Stomach (tissue), 9 donors: Measurements from ENCODE around the gene SGK1. TPM values are rescaled to one million over a fixed set of nuclear protein-coding genes. Genes with fewer than 3 reads are reported as not detected.
A peak's percentile ranks its signal among the peaks of the same experiment; 100 is the strongest.
"Not testable (repeated sequence)": the region's sequence is repeated elsewhere in the genome, so short reads cannot be mapped to it uniquely, and the experiment has no call there.

Experiments
- DNase-seq, 2 donors: peaks; one replicate each; pipeline versions ENCODE4 v3.0.0 to v3.0.0-alpha.2; 2013 to 2019
- H3K27ac ChIP-seq, 5 donors: fragments of 200-600 bp in 4 of 5; sonication (generic) in 4 of 5; one replicate each; pipeline ENCODE4 v1.5.1; 2013 to 2019; ENCODE audit warnings: mild to moderate bottlenecking in 1 of 5, moderate library complexity in 1 of 5
- H3K27me3 ChIP-seq, 3 donors: fragments of 200-600 bp; sonication (generic); one replicate each; pipeline ENCODE4 v1.5.1; 2017 to 2019; ENCODE audit warnings: mixed run types in 1 of 3
- H3K36me3 ChIP-seq, 4 donors: fragments of 200-600 bp; sonication (generic); 1 replicate in 3 of 4; 2 replicates in 1 of 4; pipeline ENCODE4 v1.5.1; 2016 to 2019
- H3K4me1 ChIP-seq, 4 donors: fragments of 200-600 bp; sonication (generic); one replicate each; pipeline ENCODE4 v1.5.1; 2016 to 2019
- H3K4me3 ChIP-seq, 4 donors: fragments of 200-600 bp; sonication (generic) in 3 of 4; one replicate each; pipeline ENCODE4 v1.5.1; 2016 to 2019; ENCODE audit warnings: mild to moderate bottlenecking in 1 of 4
- H3K9me3 ChIP-seq, 4 donors: fragments of 200-600 bp; sonication (generic); one replicate each; pipeline ENCODE4 v1.5.1; 2016 to 2019
- CTCF ChIP-seq, 7 experiments: fragments of 450-650 bp in 4 of 7; fragments of 200-600 bp in 3 of 7; sonication (generic) in 3 of 7; IDR thresholded peaks; one replicate each; pipeline ENCODE4 v1.5.1; 2016 to 2019; ENCODE audit warnings: antibody characterized with exemption in 7 of 7, control low read depth in 2 of 7, mild to moderate bottlenecking in 1 of 7
- EP300 ChIP-seq: sonication (generic); formaldehyde crosslinking; IDR thresholded peaks from one replicate; pipeline ENCODE4 v1.6.1; 2017; ENCODE audit warnings: antibody characterized with exemption
- POLR2A ChIP-seq, 4 donors: fragments of 450-650 bp; IDR thresholded peaks; one replicate each; pipeline ENCODE4 v1.6.1; 2016; ENCODE audit warnings: antibody characterized with exemption in 4 of 4, control low read depth in 2 of 4, mild to moderate bottlenecking in 1 of 4, moderate library complexity in 1 of 4
- POLR2AphosphoS5 ChIP-seq, 3 donors: sonication (generic); formaldehyde crosslinking; IDR thresholded peaks; one replicate each; pipeline ENCODE4 v1.6.1; 2016; ENCODE audit warnings: antibody characterized with exemption in 3 of 3
- WGBS, 5 donors: extraction: QIAGEN DNeasy Blood & Tissue Kit in 3 of 5; methylation state at CpG; one replicate each; pipeline versions ENCODE4 v1.1.5 to v1.1.7; 2013 to 2018; 5-methylcytosine and 5-hydroxymethylcytosine counted together
- intact Hi-C: fragments of 100-400 bp; cut with DNase I; formaldehyde crosslinking; loops from one replicate; pipeline ENCODE4 v1.15.1; 2023; ENCODE audit warnings: low total_unique reads
- polyA plus RNA-seq, 3 donors: library from polyadenylated mRNA; stranded (reverse); fragments of 200-250 nt; gene quantifications; one replicate each; pipeline ENCODE4 v1.2.3, GENCODE V29; 2013
- total RNA-seq, 5 donors: library from RNA; depleted of rRNA; stranded (reverse); fragments of >200 nt; gene quantifications; one replicate each; pipeline versions ENCODE4 v1.1.0 to v1.2.3, GENCODE V29; 2014 to 2016
- donor health status: healthy with polysubstance abuse.
- donor health status: Bipolar disorder and iron deficiency.
- donor health status: healthy.

The SGK1 gene
- total and polyA plus RNA-seq, 8 donors: 72.3 to 347 (median 154) TPM

GRCh38 chr6:134195985-134196384, 121.9 kb downstream of the SGK1 start:
- intact Hi-C loops: no loop called here
- WGBS, 5 donors: 84 to 91% (median 89%) methylated on average over 3 of the region's 3 CpGs
- no peak for DNase-seq

GRCh38 chr6:134195164-134195906, 122.6 kb downstream of the SGK1 start:
- no peaks in the 10 kb centered on the region for H3K27me3 ChIP-seq
- no peaks in the 10 kb centered on the region for H3K36me3 ChIP-seq
- no peaks in the 10 kb centered on the region for H3K9me3 ChIP-seq
- peak overlapping the region in 1 of 5 donors; percentile 7 for H3K27ac ChIP-seq
- peaks cover 0 to 7% (median 0%) of the 10 kb centered on the region in 4 donors for H3K4me1 ChIP-seq
- peak in 1 of 2 donors; percentile 87 for DNase-seq
- no peak for TF ChIP-seq POLR2AphosphoS5 (IDR thresholded peaks at IDR 0.05)
- H3K4me3 ChIP-seq: no peak overlapping the region
- WGBS, 5 donors: 60 to 78% (median 74%) methylated on average over 3 of the region's 3 CpGs
- intact Hi-C loops: no loop called here

More at GRCh38 chr6:134195985-134196384, 121.9 kb downstream of the SGK1 start:
- Histone ChIP-seq H3K27me3 (no peaks in the 10 kb centered on the region), H3K36me3 (no peaks in the 10 kb centered on the region), H3K9me3 (no peaks in the 10 kb centered on the region), H3K4me3 (no peak overlapping the region), H3K27ac (no peak overlapping the region), H3K4me1 (peaks cover 0 to 10% (median 2%) of the 10 kb centered on the region in 4 donors)
- no peak for TF ChIP-seq POLR2A (IDR thresholded peaks at IDR 0.05)
- TF ChIP-seq EP300: no peak
- TF ChIP-seq CTCF (IDR thresholded peaks at IDR 0.05): no peak
- TF ChIP-seq POLR2AphosphoS5 (IDR thresholded peaks at IDR 0.05): no peak

GRCh38 chr6:134193536-134194498, 124.1 kb downstream of the SGK1 start:
- intact Hi-C loops: no loop called here
- DNase-seq: no peak
- Histone ChIP-seq H3K4me1 (no peaks in the 10 kb centered on the region), H3K4me3 (no peak overlapping the region), H3K27ac (no peak overlapping the region), H3K36me3 (no peaks in the 10 kb centered on the region), H3K9me3 (no peaks in the 10 kb centered on the region), H3K27me3 (no peaks in the 10 kb centered on the region)
- no peak for TF ChIP-seq EP300
- no peak for TF ChIP-seq POLR2AphosphoS5 (IDR thresholded peaks at IDR 0.05)
- no peak for TF ChIP-seq CTCF (IDR thresholded peaks at IDR 0.05)
- no peak for TF ChIP-seq POLR2A (IDR thresholded peaks at IDR 0.05)
- 89 to 96% (median 94%) methylated on average over 6 of the region's 6 CpGs for WGBS, 5 donors

GRCh38 chr6:134192609-134193008, 125.3 kb downstream of the SGK1 start:
- H3K4me1 ChIP-seq: not testable (repeated sequence)
- 82 to 90% (median 86%) methylated on average over 8 of the region's 8 CpGs for WGBS, 5 donors

GRCh38 chr6:134190883-134191282, 127.0 kb downstream of the SGK1 start:
- TF ChIP-seq EP300: no peak
- TF ChIP-seq POLR2A (IDR thresholded peaks at IDR 0.05): no peak
- no peak for TF ChIP-seq POLR2AphosphoS5 (IDR thresholded peaks at IDR 0.05)
- no peak for TF ChIP-seq CTCF (IDR thresholded peaks at IDR 0.05)
- Histone ChIP-seq H3K27ac (no peak overlapping the region), H3K27me3 (no peaks in the 10 kb centered on the region), H3K4me3 (no peak overlapping the region), H3K4me1 (peaks cover 0 to 6% (median 0%) of the 10 kb centered on the region in 4 donors), H3K36me3 (no peaks in the 10 kb centered on the region), H3K9me3 (no peaks in the 10 kb centered on the region)
- intact Hi-C loops: no loop called here
- WGBS, 5 donors: 72 to 89% (median 84%) methylated on average over 3 of the region's 3 CpGs
- no peak for DNase-seq

More at GRCh38 chr6:134192609-134193008, 125.3 kb downstream of the SGK1 start:
- DNase-seq, H3K9me3 ChIP-seq, H3K27ac ChIP-seq, intact Hi-C loops, H3K4me3 ChIP-seq, H3K27me3 ChIP-seq, H3K36me3 ChIP-seq: not testable (repeated sequence)
